Mesenchymal stem cell (in vitro differentiated cells and primary cell): ENCODE data around the gene BRD9.
A peak's percentile ranks its signal among the peaks of the same experiment; 100 is the strongest.

ENCODE experiments used
- DNase-seq: peaks from one replicate; pipeline ENCODE4 v3.0.0-alpha.2; 2013
- H2AFZ ChIP-seq: one replicate; pipeline ENCODE4 v1.6.1; 2013; ENCODE audit warnings: low read depth, mild to moderate bottlenecking, control low read depth, inconsistent platforms, low read length, moderate library complexity
- H2AK5ac ChIP-seq: 2 replicates; pipeline ENCODE4 v1.6.1; 2013; ENCODE audit warnings: low read length, moderate library complexity, mild to moderate bottlenecking, inconsistent platforms; ENCODE audit not compliant: severe bottlenecking
- H2BK120ac ChIP-seq: one replicate; pipeline ENCODE4 v1.6.1; 2013; ENCODE audit warnings: low read depth, mild to moderate bottlenecking, inconsistent platforms, low read length, moderate library complexity
- H2BK12ac ChIP-seq, 2 experiments: one replicate each; pipeline ENCODE4 v1.6.1; 2013; ENCODE audit warnings: inconsistent platforms in 2 of 2, low read length in 2 of 2, mild to moderate bottlenecking in 2 of 2, moderate library complexity in 2 of 2, control low read depth in 1 of 2
- H2BK15ac ChIP-seq: one replicate; pipeline ENCODE4 v1.6.1; 2013; ENCODE audit warnings: mild to moderate bottlenecking, low read depth, inconsistent platforms; ENCODE audit not compliant: poor library complexity, severe bottlenecking
- H2BK5ac ChIP-seq: 2 replicates; pipeline ENCODE4 v1.6.1; 2013; ENCODE audit warnings: low read depth, mild to moderate bottlenecking, low read length, control low read depth, inconsistent platforms; ENCODE audit not compliant: poor library complexity, severe bottlenecking
- H3K14ac ChIP-seq, 2 experiments: one replicate each; pipeline ENCODE4 v1.6.1; 2013; ENCODE audit warnings: inconsistent platforms in 2 of 2, low read length in 2 of 2, control low read depth in 1 of 2, mild to moderate bottlenecking in 1 of 2, moderate library complexity in 1 of 2
- H3K18ac ChIP-seq, 2 experiments: one replicate each; pipeline ENCODE4 v1.6.1; 2013; ENCODE audit warnings: inconsistent platforms in 2 of 2, low read length in 2 of 2, control low read depth in 1 of 2, low read depth in 1 of 2, mild to moderate bottlenecking in 1 of 2
- H3K23ac ChIP-seq, 2 experiments: one replicate each; pipeline ENCODE4 v1.6.1; 2013; ENCODE audit warnings: inconsistent platforms in 2 of 2, low read length in 2 of 2, mild to moderate bottlenecking in 2 of 2, moderate library complexity in 2 of 2, control low read depth in 1 of 2
- H3K27ac ChIP-seq: 2 replicates; pipeline ENCODE4 v1.5.1; 2013; ENCODE audit warnings: mild to moderate bottlenecking, moderate library complexity, low read length, control low read depth, inconsistent platforms; ENCODE audit not compliant: poor library complexity, severe bottlenecking
- H3K27me3 ChIP-seq, 2 experiments: 2 replicates each; pipeline versions ENCODE4 v1.6.1 to v1.7.0; 2013; ENCODE audit warnings: low read length in 2 of 2, mild to moderate bottlenecking in 2 of 2, moderate library complexity in 2 of 2, control low read depth in 1 of 2, inconsistent platforms in 1 of 2; ENCODE audit not compliant: control insufficient read depth in 1 of 2, insufficient read depth in 1 of 2
- H3K36me3 ChIP-seq, 2 experiments: 2 replicates each; pipeline versions ENCODE4 v1.6.1 to v1.7.0; 2013; ENCODE audit warnings: low read length in 2 of 2, control low read depth in 1 of 2, inconsistent platforms in 1 of 2, low read depth in 1 of 2, mild to moderate bottlenecking in 1 of 2; ENCODE audit not compliant: insufficient read depth in 2 of 2, control insufficient read depth in 1 of 2
- H3K4ac ChIP-seq, 2 experiments: one replicate each; pipeline ENCODE4 v1.6.1; 2013; ENCODE audit warnings: inconsistent platforms in 2 of 2, low read length in 2 of 2, mild to moderate bottlenecking in 2 of 2, moderate library complexity in 2 of 2, control low read depth in 1 of 2, low read depth in 1 of 2
- H3K4me1 ChIP-seq: 2 replicates; pipeline ENCODE4 v1.6.1; 2013; ENCODE audit warnings: low read depth, low read length, control low read depth; ENCODE audit not compliant: control insufficient read depth, insufficient read depth
- H3K4me2 ChIP-seq: 2 replicates; pipeline ENCODE4 v1.6.1; 2013; ENCODE audit warnings: low read length, mild to moderate bottlenecking, inconsistent platforms; ENCODE audit not compliant: poor library complexity, severe bottlenecking
- H3K4me3 ChIP-seq, 2 experiments: 2 replicates each; pipeline versions ENCODE4 v1.5.1 to v1.7.0; 2013; ENCODE audit warnings: low read length in 2 of 2, mild to moderate bottlenecking in 2 of 2, control low read depth in 1 of 2, low read depth in 1 of 2; ENCODE audit not compliant: insufficient read depth in 1 of 2
- H3K79me1 ChIP-seq: replicated peaks from 2 replicates; pipeline ENCODE4 v1.6.1; 2013; ENCODE audit warnings: mild to moderate bottlenecking, control low read depth, low read length, inconsistent platforms; ENCODE audit not compliant: poor library complexity, severe bottlenecking
- H3K9ac ChIP-seq: 2 replicates; pipeline ENCODE4 v1.7.0; 2013; ENCODE audit warnings: mild to moderate bottlenecking, low read length, moderate library complexity
- H3K9me3 ChIP-seq: 2 replicates; pipeline ENCODE4 v1.7.0; 2013; ENCODE audit warnings: mild to moderate bottlenecking, low read length; ENCODE audit not compliant: control insufficient read depth
- H4K8ac ChIP-seq: one replicate; pipeline ENCODE4 v1.6.1; 2013; ENCODE audit warnings: inconsistent platforms, mild to moderate bottlenecking, low read length, moderate library complexity
- H4K91ac ChIP-seq: one replicate; pipeline ENCODE4 v1.6.1; 2013; ENCODE audit warnings: mild to moderate bottlenecking, low read length, inconsistent platforms
- WGBS: methylation state at CpG from one replicate; pipeline ENCODE4 v1.1.7; 2013; ENCODE audit warnings: mixed read lengths; 5-methylcytosine and 5-hydroxymethylcytosine counted together

BRD9 gene

DNA sequence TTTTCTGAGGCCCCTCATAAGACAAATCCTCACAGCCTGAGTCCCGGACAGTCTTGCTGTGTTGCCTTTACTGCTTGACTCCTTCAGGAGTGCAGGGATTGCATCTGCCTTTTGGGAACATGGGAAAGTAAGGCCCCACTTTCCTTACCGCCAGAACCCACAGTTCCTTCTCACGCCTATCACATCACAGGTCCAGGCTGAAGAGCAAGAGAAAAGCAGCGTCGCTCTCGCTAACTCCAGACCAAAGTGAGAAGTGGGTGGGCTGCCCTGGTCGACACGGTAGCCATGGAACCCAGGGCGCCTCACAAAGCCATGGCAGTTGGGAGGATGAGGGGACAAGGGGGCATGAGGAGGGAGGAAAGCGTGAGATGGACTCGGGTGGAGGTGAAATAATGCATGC lies 33.9 kb downstream of the BRD9 start:
- Histone ChIP-seq H2AK5ac (no peak overlapping the region), H3K9ac (no peak overlapping the region), H3K4me1 (peaks cover 20% of the 10 kb centered on the region), H3K4me3 (no peak overlapping the region), H3K4ac (no peak overlapping the region), H4K8ac (no peak overlapping the region), H3K18ac (no peak overlapping the region), H3K36me3 (peaks cover 18 to 43% of the 10 kb centered on the region in 2 experiments), H3K27ac (no peak overlapping the region), H2BK5ac (no peak overlapping the region), H3K23ac (no peak overlapping the region), H3K4me2 (no peak overlapping the region), H4K91ac (no peak overlapping the region), H3K9me3 (no peaks in the 10 kb centered on the region), H2AFZ (no peak overlapping the region), H2BK120ac (no peak overlapping the region), H3K27me3 (peaks cover 0 to 10% of the 10 kb centered on the region in 2 experiments), H3K14ac (no peak overlapping the region), H3K79me1 (peaks cover 4% of the 10 kb centered on the region), H2BK12ac (no peak overlapping the region), H2BK15ac (no peak overlapping the region)
- WGBS: 91% methylated on average over 11 of the region's 11 CpGs
- DNase-seq: no peak

DNA sequence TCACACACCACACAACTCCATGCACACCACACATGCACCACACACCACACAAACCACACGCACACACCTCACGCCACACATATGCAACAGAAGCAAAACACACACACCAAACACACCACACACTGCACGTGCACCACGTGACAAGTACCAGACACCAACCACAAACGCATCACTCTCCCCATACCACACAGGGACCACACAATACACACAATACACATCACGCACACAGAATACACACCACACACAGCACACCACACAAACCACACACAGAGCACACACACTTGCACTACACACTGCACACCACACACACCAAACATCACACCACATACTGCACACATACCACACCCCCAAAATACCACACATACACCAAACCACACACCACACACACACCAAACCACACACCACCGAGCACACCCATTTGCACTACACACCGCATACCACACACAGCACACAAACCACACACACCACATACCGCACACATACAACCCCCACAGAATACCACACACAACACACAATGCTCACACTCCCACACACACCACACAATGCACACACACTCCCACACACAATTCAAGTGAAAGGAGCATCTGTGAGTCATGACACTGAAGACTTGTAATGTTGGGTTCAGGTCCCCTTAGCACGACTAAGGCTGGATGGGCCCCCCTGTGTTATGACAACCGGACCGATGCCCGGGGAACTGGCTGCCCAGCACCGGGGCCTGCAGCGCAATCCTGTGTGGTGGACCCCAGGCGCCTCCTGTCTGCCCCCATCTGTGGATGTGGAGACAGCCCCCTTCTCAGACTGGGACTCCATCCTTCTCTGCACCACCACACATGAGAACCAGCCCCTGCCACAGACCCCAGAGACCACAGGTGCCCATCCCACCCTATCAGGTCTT lies 35.8 kb downstream of the BRD9 start:
- Histone ChIP-seq H4K8ac (no peak overlapping the region), H2AFZ (no peak overlapping the region), H3K79me1 (no peaks in the 10 kb centered on the region), H3K4me2 (no peak overlapping the region), H3K9ac (no peak overlapping the region), H2BK15ac (no peak overlapping the region), H3K9me3 (no peaks in the 10 kb centered on the region), H3K27ac (no peak overlapping the region), H3K4ac (no peak overlapping the region), H3K18ac (no peak overlapping the region), H3K23ac (peak overlapping the region in 1 of 2 experiments; percentile 94), H4K91ac (no peak overlapping the region), H3K4me1 (peaks cover 8% of the 10 kb centered on the region), H2BK12ac (no peak overlapping the region), H3K27me3 (peaks cover 4 to 28% of the 10 kb centered on the region in 2 experiments), H2BK5ac (no peak overlapping the region), H3K14ac (peak overlapping the region in 1 of 2 experiments; percentile 87), H2BK120ac (no peak overlapping the region), H2AK5ac (no peak overlapping the region), H3K36me3 (peaks cover 0 to 24% of the 10 kb centered on the region in 2 experiments), H3K4me3 (no peak overlapping the region)
- WGBS: 96% methylated on average over 16 of the region's 16 CpGs
- no peak for DNase-seq

DNA sequence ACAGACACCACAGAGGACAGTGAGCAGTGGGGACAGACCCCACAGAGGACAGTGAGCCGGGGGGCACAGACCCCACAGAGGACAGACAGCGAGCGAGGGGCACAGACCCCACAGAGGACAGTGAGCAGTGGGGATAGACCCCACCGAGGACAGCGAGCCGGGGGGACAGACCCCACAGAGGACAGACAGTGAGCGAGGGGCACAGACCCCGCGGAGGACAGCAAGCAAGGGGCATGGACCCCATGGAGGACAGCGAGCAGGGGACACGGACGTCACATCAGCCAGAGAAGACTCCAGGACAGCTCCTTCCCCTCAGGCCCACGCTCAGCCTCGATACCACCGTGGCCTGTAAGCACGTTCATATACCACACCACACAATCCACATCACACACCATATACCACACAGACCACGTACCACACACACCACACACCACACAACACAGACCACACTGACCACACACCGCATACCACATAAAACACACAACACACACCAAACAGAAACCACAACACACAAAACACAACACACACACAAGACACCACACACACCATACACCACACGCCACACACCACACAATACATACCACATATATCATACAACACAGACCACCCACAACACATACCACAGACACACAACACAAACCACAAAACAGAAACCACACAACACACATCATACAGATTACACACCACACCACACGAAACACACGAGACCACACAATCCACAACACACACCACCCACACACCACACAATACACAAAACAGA lies 36.6 kb downstream of the BRD9 start:
- Histone ChIP-seq H2BK12ac (no peak overlapping the region), H3K18ac (no peak overlapping the region), H3K27ac (no peak overlapping the region), H2AK5ac (no peak overlapping the region), H2AFZ (no peak overlapping the region), H3K4me3 (no peak overlapping the region), H4K8ac (no peak overlapping the region), H3K14ac (peak overlapping the region in 1 of 2 experiments; percentile 87), H2BK120ac (no peak overlapping the region), H4K91ac (no peak overlapping the region), H3K36me3 (peaks cover 0 to 17% of the 10 kb centered on the region in 2 experiments), H3K23ac (no peak overlapping the region), H3K4me1 (peaks cover 2% of the 10 kb centered on the region), H3K79me1 (no peaks in the 10 kb centered on the region), H3K4me2 (no peak overlapping the region), H3K27me3 (peaks cover 4 to 36% of the 10 kb centered on the region in 2 experiments), H3K4ac (no peak overlapping the region), H2BK15ac (no peak overlapping the region), H2BK5ac (no peak overlapping the region), H3K9ac (no peak overlapping the region), H3K9me3 (no peaks in the 10 kb centered on the region)
- WGBS: 93% methylated on average over 21 of the region's 21 CpGs
- DNase-seq: peak; percentile 7
